ENCODE measurements around the gene NPAS3.

GRCh38 chr14:33163600-33163999 is 224.9 kb downstream of the NPAS3 start:
- TF ChIP-seq POLR2A (IDR thresholded peaks at IDR 0.05; ENCODE audit: low read length): no peak
- TF ChIP-seq GATA1 (IDR thresholded peaks at IDR 0.05; ENCODE audit: low read depth, low read length): no peak

Data from erythroblast (primary cell).